ENCODE measurements around the gene ERN2. TPM values are rescaled to one million over a fixed set of nuclear protein-coding genes. Genes with fewer than 3 reads are reported as not detected.

ERN2 gene
- 1.3 TPM for polyA plus RNA-seq (2013, experiment 1 of 2)
- polyA plus RNA-seq (2013, experiment 2 of 2), result 1.2 TPM

DNA sequence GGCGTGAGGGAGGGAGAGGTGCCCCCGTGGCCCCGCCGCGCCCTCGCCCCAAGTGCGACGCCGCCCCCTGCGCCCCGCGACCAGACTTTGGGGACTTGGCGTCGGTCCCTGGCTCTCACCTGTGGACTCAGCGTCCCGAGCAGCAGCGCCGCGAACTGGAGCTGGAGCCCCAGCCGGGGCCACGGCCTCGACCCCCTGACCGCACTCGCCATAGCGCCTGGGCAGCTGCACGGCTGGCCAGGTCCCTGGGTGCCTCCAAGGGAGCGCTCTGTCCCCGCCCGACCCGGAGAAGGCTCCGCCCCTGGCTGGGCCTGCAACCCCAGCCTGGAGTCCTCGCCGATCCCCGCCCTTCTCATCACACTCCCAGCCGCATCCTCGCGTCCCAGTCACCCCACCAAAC lies at the start of gene ERN2:
ERN2 (minus strand) TSS at position 247 of the 400 bp plus-strand sequence; CDS start at position 212, 35 bp downstream.
- peak within 1 kb of the TSS; percentile 73 for H2AFZ ChIP-seq (ENCODE audit: low read length)
- no peaks in the 10 kb centered on the region for H3K36me3 ChIP-seq (replicated peaks in 1 of 2; ENCODE audit: control insufficient read depth in 2 of 2, insufficient read depth in 2 of 2, low read length in 2 of 2)
- peak within 1 kb of the TSS; percentile 35 for H3K23ac ChIP-seq (ENCODE audit: low read depth, low read length, poor library complexity)
- peak within 1 kb of the TSS; percentile 77 for H2BK15ac ChIP-seq (ENCODE audit: low read length)
- no peak within 1 kb of the TSS for H3K4ac ChIP-seq (ENCODE audit: low read length)
- no peak for DNase-seq (ENCODE audit: low spot score)
- H4K8ac ChIP-seq (ENCODE audit: low read depth, low read length), result no peak within 1 kb of the TSS
- no peaks in the 10 kb centered on the region for H3K79me1 ChIP-seq (ENCODE audit: low read depth, low read length)
- H3K4me2 ChIP-seq (ENCODE audit: insufficient read depth, low read length, poor library complexity, severe bottlenecking), result peak within 1 kb of the TSS; percentile 59
- H2AK5ac ChIP-seq (ENCODE audit: low read depth, low read length), result no peak within 1 kb of the TSS
- no peak within 1 kb of the TSS for H3K27ac ChIP-seq (replicated peaks; ENCODE audit: low read length)
- H3K9me3 ChIP-seq (replicated peaks in 1 of 2; ENCODE audit: control insufficient read depth in 2 of 2, insufficient read depth in 1 of 2, low read depth in 1 of 2, low read length in 2 of 2), result peaks cover 2 to 3% of the 10 kb centered on the region in 2 donors
- no CpG with 5 or more reads among the region's 37 CpGs for WGBS, 2 donors (ENCODE audit: extremely low coverage in 2 of 2, insufficient read length in 2 of 2, insufficient replicate concordance in 1 of 2)
- H2BK120ac ChIP-seq (ENCODE audit: low read depth, low read length), result no peak within 1 kb of the TSS
- peak within 1 kb of the TSS in 1 of 2 donors; percentile 73 for H3K4me3 ChIP-seq (ENCODE audit: low read length in 2 of 2)
- H3K18ac ChIP-seq (ENCODE audit: low read length), result peak within 1 kb of the TSS; percentile 86
- H2BK12ac ChIP-seq (ENCODE audit: low read length), result no peak within 1 kb of the TSS
- no peak within 1 kb of the TSS for H2BK5ac ChIP-seq (ENCODE audit: low read length)
- H4K91ac ChIP-seq (ENCODE audit: low read depth, low read length, poor library complexity), result no peak within 1 kb of the TSS
- peak within 1 kb of the TSS; percentile 65 for H3K9ac ChIP-seq (ENCODE audit: low read depth, low read length, poor library complexity)
- peaks cover 2 to 51% (median 23%) of the 10 kb centered on the region in 3 experiments for H3K27me3 ChIP-seq (ENCODE audit: control insufficient read depth in 3 of 3, insufficient read depth in 3 of 3, low read depth in 1 of 3, low read length in 3 of 3)
- no peaks in the 10 kb centered on the region for H3K4me1 ChIP-seq (ENCODE audit: control insufficient read depth in 2 of 2, insufficient read depth in 1 of 2, low read depth in 1 of 2, low read length in 2 of 2)
- peak within 1 kb of the TSS; percentile 51 for H3K14ac ChIP-seq (ENCODE audit: low read length)

DNA sequence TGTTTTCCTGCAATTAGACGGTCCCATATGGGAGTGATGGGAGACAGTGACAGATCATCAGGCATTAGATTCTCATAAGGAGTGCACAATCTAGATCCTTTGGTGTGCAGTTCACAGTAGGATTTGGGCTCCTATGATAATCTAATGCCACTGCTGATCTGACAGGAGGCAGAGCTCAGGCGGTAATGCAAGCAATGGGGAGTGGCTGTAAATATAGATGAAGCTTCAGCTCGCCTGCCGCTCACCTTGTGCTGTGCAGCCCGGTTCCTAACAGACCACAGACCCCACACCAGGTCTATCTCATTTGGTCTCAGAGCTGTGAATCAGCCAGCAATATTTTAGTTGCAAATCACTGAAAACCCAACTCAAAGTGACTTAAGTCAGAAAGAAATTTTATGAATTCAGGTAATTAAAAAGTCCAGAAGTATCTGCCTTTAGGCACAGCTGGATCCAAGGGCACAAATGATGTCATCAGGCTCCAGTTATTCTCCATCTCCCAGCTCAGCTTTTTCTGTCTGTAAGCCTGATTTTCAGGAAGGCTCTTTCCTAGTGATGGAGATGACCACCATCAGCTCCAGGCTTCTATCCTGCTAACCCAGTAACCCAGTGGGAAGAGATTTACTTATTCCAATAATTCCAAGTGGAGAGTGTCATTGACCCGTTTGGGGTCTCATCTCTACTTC lies 45.1 kb upstream of the ERN2 start:
- H3K4me3 ChIP-seq (ENCODE audit: low read length in 2 of 2), result no peak overlapping the region
- H3K27ac ChIP-seq (replicated peaks; ENCODE audit: low read length), result no peak overlapping the region
- H3K4me1 ChIP-seq (ENCODE audit: control insufficient read depth in 2 of 2, insufficient read depth in 1 of 2, low read depth in 1 of 2, low read length in 2 of 2), result no peaks in the 10 kb centered on the region
- no peak overlapping the region for H2AFZ ChIP-seq (ENCODE audit: low read length)
- no peak overlapping the region for H2AK5ac ChIP-seq (ENCODE audit: low read depth, low read length)
- no peak overlapping the region for H3K9ac ChIP-seq (ENCODE audit: low read depth, low read length, poor library complexity)
- no peak overlapping the region for H3K14ac ChIP-seq (ENCODE audit: low read length)
- DNase-seq (ENCODE audit: low spot score), result no peak
- peaks cover 0 to 4% of the 10 kb centered on the region in 2 donors for H3K9me3 ChIP-seq (replicated peaks in 1 of 2; ENCODE audit: control insufficient read depth in 2 of 2, insufficient read depth in 1 of 2, low read depth in 1 of 2, low read length in 2 of 2)
- no peaks in the 10 kb centered on the region for H3K79me1 ChIP-seq (ENCODE audit: low read depth, low read length)
- H3K27me3 ChIP-seq (ENCODE audit: control insufficient read depth in 3 of 3, insufficient read depth in 3 of 3, low read depth in 1 of 3, low read length in 3 of 3), result peaks cover 0 to 40% (median 23%) of the 10 kb centered on the region in 3 experiments
- no peak overlapping the region for H2BK15ac ChIP-seq (ENCODE audit: low read length)
- no peak overlapping the region for H4K8ac ChIP-seq (ENCODE audit: low read depth, low read length)
- H4K91ac ChIP-seq (ENCODE audit: low read depth, low read length, poor library complexity), result no peak overlapping the region
- no CpG with 5 or more reads among the region's 6 CpGs for WGBS, 2 donors (ENCODE audit: extremely low coverage in 2 of 2, insufficient read length in 2 of 2, insufficient replicate concordance in 1 of 2)
- no peak overlapping the region for H3K4me2 ChIP-seq (ENCODE audit: insufficient read depth, low read length, poor library complexity, severe bottlenecking)
- H3K18ac ChIP-seq (ENCODE audit: low read length), result no peak overlapping the region
- H2BK5ac ChIP-seq (ENCODE audit: low read length), result no peak overlapping the region
- no peak overlapping the region for H2BK120ac ChIP-seq (ENCODE audit: low read depth, low read length)
- no peak overlapping the region for H3K23ac ChIP-seq (ENCODE audit: low read depth, low read length, poor library complexity)
- no peak overlapping the region for H2BK12ac ChIP-seq (ENCODE audit: low read length)
- no peak overlapping the region for H3K4ac ChIP-seq (ENCODE audit: low read length)
- H3K36me3 ChIP-seq (replicated peaks in 1 of 2; ENCODE audit: control insufficient read depth in 2 of 2, insufficient read depth in 2 of 2, low read length in 2 of 2), result no peaks in the 10 kb centered on the region

DNA sequence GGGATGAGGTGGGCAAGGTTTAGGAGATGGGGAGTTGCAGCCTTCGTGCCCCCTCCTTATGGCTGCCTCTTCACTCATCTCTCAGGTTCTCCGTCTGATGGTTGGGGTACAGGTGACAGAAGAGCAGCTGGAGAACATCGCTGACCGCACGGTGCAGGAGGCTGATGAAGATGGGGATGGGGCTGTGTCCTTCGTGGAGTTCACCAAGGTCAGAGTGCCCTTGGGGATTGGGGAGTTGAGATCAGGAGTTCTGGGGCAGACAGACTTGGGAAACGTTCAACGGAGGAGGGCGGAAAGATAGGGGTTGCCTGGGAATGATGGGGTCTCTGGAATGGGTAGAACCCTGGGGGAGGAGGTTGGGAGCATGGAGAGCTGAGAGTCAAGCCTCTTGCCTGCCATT lies 44.1 kb upstream of the ERN2 start:
- no peak overlapping the region for H3K4me2 ChIP-seq (ENCODE audit: insufficient read depth, low read length, poor library complexity, severe bottlenecking)
- H4K91ac ChIP-seq (ENCODE audit: low read depth, low read length, poor library complexity), result no peak overlapping the region
- no peak overlapping the region for H3K4me3 ChIP-seq (ENCODE audit: low read length in 2 of 2)
- H3K4me1 ChIP-seq (ENCODE audit: control insufficient read depth in 2 of 2, insufficient read depth in 1 of 2, low read depth in 1 of 2, low read length in 2 of 2), result no peaks in the 10 kb centered on the region
- no peaks in the 10 kb centered on the region for H3K36me3 ChIP-seq (replicated peaks in 1 of 2; ENCODE audit: control insufficient read depth in 2 of 2, insufficient read depth in 2 of 2, low read length in 2 of 2)
- WGBS, 2 donors (ENCODE audit: extremely low coverage in 2 of 2, insufficient read length in 2 of 2, insufficient replicate concordance in 1 of 2), result no CpG with 5 or more reads among the region's 9 CpGs
- H3K9me3 ChIP-seq (replicated peaks in 1 of 2; ENCODE audit: control insufficient read depth in 2 of 2, insufficient read depth in 1 of 2, low read depth in 1 of 2, low read length in 2 of 2), result peaks cover 0 to 4% of the 10 kb centered on the region in 2 donors
- no peak overlapping the region for H2BK120ac ChIP-seq (ENCODE audit: low read depth, low read length)
- no peak overlapping the region for H2AFZ ChIP-seq (ENCODE audit: low read length)
- H3K23ac ChIP-seq (ENCODE audit: low read depth, low read length, poor library complexity), result no peak overlapping the region
- H2BK5ac ChIP-seq (ENCODE audit: low read length), result no peak overlapping the region
- no peak overlapping the region for H3K27ac ChIP-seq (replicated peaks; ENCODE audit: low read length)
- no peak overlapping the region for H2BK12ac ChIP-seq (ENCODE audit: low read length)
- H3K14ac ChIP-seq (ENCODE audit: low read length), result no peak overlapping the region
- peaks cover 0 to 45% (median 23%) of the 10 kb centered on the region in 3 experiments for H3K27me3 ChIP-seq (ENCODE audit: control insufficient read depth in 3 of 3, insufficient read depth in 3 of 3, low read depth in 1 of 3, low read length in 3 of 3)
- no peak for DNase-seq (ENCODE audit: low spot score)
- H4K8ac ChIP-seq (ENCODE audit: low read depth, low read length), result no peak overlapping the region
- H3K9ac ChIP-seq (ENCODE audit: low read depth, low read length, poor library complexity), result no peak overlapping the region
- H2BK15ac ChIP-seq (ENCODE audit: low read length), result no peak overlapping the region
- H3K79me1 ChIP-seq (ENCODE audit: low read depth, low read length), result no peaks in the 10 kb centered on the region
- no peak overlapping the region for H2AK5ac ChIP-seq (ENCODE audit: low read depth, low read length)
- no peak overlapping the region for H3K4ac ChIP-seq (ENCODE audit: low read length)
- H3K18ac ChIP-seq (ENCODE audit: low read length), result no peak overlapping the region

DNA sequence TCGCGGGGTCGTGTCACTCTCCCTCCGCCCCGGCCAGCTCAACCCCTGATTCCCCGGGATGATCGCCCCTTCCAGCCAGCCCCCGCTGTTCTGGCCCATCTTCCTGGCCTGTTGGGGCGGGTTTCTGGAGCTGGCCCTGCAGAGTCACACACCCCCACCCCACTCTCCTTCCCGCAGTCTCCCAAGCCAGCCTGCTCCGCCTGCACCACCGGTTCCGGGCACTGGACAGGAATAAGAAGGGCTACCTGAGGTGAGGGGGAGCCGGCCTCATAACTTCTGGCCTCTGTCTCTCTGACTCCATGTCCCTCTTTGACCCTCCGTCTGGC lies 42.4 kb upstream of the ERN2 start:
- WGBS, 2 donors (ENCODE audit: extremely low coverage in 2 of 2, insufficient read length in 2 of 2, insufficient replicate concordance in 1 of 2), result no CpG with 5 or more reads among the region's 15 CpGs
- Histone ChIP-seq H3K18ac (ENCODE audit: low read length) (peak overlapping the region; percentile 83), H3K27ac (replicated peaks; ENCODE audit: low read length) (no peak overlapping the region), H2AK5ac (ENCODE audit: low read depth, low read length) (no peak overlapping the region), H3K4me3 (ENCODE audit: low read length in 2 of 2) (no peak overlapping the region), H2BK120ac (ENCODE audit: low read depth, low read length) (no peak overlapping the region), H3K23ac (ENCODE audit: low read depth, low read length, poor library complexity) (no peak overlapping the region), H3K4me2 (ENCODE audit: insufficient read depth, low read length, poor library complexity, severe bottlenecking) (no peak overlapping the region), H3K36me3 (replicated peaks in 1 of 2; ENCODE audit: control insufficient read depth in 2 of 2, insufficient read depth in 2 of 2, low read length in 2 of 2) (no peaks in the 10 kb centered on the region), H4K8ac (ENCODE audit: low read depth, low read length) (no peak overlapping the region), H3K9me3 (replicated peaks in 1 of 2; ENCODE audit: control insufficient read depth in 2 of 2, insufficient read depth in 1 of 2, low read depth in 1 of 2, low read length in 2 of 2) (peaks cover 0 to 4% of the 10 kb centered on the region in 2 donors), H3K79me1 (ENCODE audit: low read depth, low read length) (no peaks in the 10 kb centered on the region), H2BK12ac (ENCODE audit: low read length) (no peak overlapping the region), H2BK5ac (ENCODE audit: low read length) (peak overlapping the region; percentile 53), H3K9ac (ENCODE audit: low read depth, low read length, poor library complexity) (no peak overlapping the region), H3K4ac (ENCODE audit: low read length) (no peak overlapping the region), H3K27me3 (ENCODE audit: control insufficient read depth in 3 of 3, insufficient read depth in 3 of 3, low read depth in 1 of 3, low read length in 3 of 3) (peaks cover 0 to 45% (median 23%) of the 10 kb centered on the region in 3 experiments), H2AFZ (ENCODE audit: low read length) (no peak overlapping the region), H4K91ac (ENCODE audit: low read depth, low read length, poor library complexity) (no peak overlapping the region), H3K4me1 (ENCODE audit: control insufficient read depth in 2 of 2, insufficient read depth in 1 of 2, low read depth in 1 of 2, low read length in 2 of 2) (no peaks in the 10 kb centered on the region), H3K14ac (ENCODE audit: low read length) (no peak overlapping the region), H2BK15ac (ENCODE audit: low read length) (no peak overlapping the region)
- DNase-seq (ENCODE audit: low spot score), result no peak

All from neuronal stem cell (in vitro differentiated cells).